Fibroblast of pulmonary artery (primary cell): ENCODE results near the gene WTIP.

Experiments used
- DNase-seq: peaks from one replicate; pipeline ENCODE4 v3.0.0-alpha.2; 2010; ENCODE audit warnings: low read depth
- H3K4me3 ChIP-seq: replicated peaks from 2 replicates; pipeline ENCODE4 v1.5.1; 2011; ENCODE audit warnings: low read depth, mild to moderate bottlenecking, control low read depth, low read length, moderate library complexity
- TF ChIP-seq, protein P1 (sequence below): IDR thresholded peaks from 2 replicates; pipeline ENCODE4 v1.5.1; 2011; ENCODE audit warnings: mild to moderate bottlenecking, control low read depth, low read length, inconsistent platforms; ENCODE audit errors: missing control alignments

WTIP gene

DNA sequence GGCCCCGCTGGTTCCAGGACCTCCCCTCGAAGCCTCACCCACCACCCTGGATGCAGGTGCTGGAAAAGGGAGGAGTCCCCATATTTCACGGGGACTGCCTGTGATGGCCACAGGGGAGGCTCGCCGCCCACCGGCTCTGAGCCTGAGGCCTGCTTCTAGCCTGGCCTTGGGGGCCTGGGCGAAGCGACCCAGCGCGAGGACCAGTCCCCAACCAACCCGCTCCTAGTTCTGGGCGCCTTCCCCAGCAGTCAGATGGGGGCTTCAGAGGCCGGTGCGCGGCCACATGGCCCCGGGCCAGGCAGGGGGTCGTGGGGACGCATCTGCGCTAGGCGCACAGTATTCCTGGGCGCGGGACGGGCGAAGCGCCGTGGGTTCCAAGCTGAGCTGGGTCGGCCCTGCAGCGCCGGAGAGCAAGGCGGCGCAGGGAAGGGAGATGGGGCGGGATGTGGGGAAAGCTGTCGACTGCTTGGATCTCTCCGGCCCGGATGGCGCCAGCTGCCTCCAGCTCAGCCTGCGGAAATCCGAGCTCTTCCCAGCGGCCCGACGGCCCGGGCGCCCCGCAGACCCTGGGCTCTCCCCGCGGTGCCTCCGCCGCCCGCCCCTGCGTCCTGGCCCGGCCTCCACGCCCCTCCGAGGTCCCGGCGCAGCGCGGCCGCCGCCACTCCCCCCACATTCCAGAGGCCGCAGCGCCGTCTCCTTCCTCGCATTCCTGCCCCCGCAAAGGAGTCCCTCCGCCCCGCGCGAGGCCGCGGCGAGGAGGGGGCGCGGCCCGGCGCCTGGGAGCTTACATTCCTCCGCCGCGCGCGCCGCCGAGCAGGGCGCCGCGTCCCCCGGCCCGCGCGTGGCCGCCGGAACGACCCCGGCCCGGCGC is at the start of gene WTIP:
Gene WTIP (plus strand): TSS at position 788 of the 871 bp plus-strand sequence. CDS start 217 bp downstream, outside the sequence.
- TF ChIP-seq, protein P1, sequence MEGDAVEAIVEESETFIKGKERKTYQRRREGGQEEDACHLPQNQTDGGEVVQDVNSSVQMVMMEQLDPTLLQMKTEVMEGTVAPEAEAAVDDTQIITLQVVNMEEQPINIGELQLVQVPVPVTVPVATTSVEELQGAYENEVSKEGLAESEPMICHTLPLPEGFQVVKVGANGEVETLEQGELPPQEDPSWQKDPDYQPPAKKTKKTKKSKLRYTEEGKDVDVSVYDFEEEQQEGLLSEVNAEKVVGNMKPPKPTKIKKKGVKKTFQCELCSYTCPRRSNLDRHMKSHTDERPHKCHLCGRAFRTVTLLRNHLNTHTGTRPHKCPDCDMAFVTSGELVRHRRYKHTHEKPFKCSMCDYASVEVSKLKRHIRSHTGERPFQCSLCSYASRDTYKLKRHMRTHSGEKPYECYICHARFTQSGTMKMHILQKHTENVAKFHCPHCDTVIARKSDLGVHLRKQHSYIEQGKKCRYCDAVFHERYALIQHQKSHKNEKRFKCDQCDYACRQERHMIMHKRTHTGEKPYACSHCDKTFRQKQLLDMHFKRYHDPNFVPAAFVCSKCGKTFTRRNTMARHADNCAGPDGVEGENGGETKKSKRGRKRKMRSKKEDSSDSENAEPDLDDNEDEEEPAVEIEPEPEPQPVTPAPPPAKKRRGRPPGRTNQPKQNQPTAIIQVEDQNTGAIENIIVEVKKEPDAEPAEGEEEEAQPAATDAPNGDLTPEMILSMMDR, result no peak
- peak within 1 kb of the TSS; percentile 66 for H3K4me3 ChIP-seq
- peak; percentile 89 for DNase-seq

GRCh38 chr19:34432797-34433196 is 48.8 kb upstream of the WTIP start:
- TF ChIP-seq, protein P1, result no peak
- no peak overlapping the region for H3K4me3 ChIP-seq
- no peak for DNase-seq

DNA sequence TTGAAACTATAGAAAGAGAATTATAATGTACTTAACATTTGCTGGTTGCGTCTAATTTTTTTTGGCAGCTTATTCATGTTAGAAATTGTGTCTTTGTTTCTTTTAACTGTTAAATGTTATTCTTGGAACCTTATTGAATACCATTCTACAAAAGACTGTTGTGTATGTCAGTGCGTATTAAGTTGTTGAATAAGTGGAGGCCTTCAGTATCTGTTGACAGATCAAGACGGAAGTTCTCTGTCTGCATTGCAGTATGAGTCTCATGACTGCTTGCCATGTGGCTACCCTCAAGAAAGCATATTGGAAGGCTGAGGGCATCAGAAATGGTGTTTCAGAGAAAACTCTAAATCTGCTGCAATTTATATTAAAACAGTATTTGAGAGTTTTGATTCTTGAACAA is 44.8 kb upstream of the WTIP start:
- TF ChIP-seq, protein P1, result no peak
- peak; percentile 47 for DNase-seq

GRCh38 chr19:34448191-34448590 is 33.4 kb upstream of the WTIP start:
- no peak for DNase-seq
- H3K4me3 ChIP-seq, result no peak overlapping the region
- TF ChIP-seq, protein P1, result no peak

More for the DNA sequence above, 44.8 kb upstream of the WTIP start:
- no peak overlapping the region for H3K4me3 ChIP-seq

- DNase-seq, result no peak
- H3K4me3 ChIP-seq, result no peak overlapping the region
- TF ChIP-seq, protein P1, result no peak
These were observed 28.8 kb upstream of the WTIP start for GRCh38 chr19:34452723-34453122.

GRCh38 chr19:34454091-34454490 is 27.5 kb upstream of the WTIP start:
- H3K4me3 ChIP-seq, result no peak overlapping the region
- no peak for DNase-seq
- TF ChIP-seq, protein P1, result no peak
